Mesendoderm (in vitro differentiated cells): Measurements from ENCODE around the gene RCN1.
"Not testable (repeated sequence)": the region's sequence is repeated elsewhere in the genome, so short reads cannot be mapped to it uniquely, and the experiment has no call there.

ENCODE experiments used
- DNase-seq: peaks from one replicate; pipeline ENCODE4 v3.0.0; 2013
- H2AK5ac ChIP-seq: 2 replicates; pipeline ENCODE4 v1.6.1; 2013; ENCODE audit warnings: low read length, inconsistent platforms
- H2BK120ac ChIP-seq: 2 replicates; pipeline ENCODE4 v1.6.1; 2013; ENCODE audit warnings: low read depth, mild to moderate bottlenecking, low read length, moderate library complexity, mixed read lengths
- H2BK15ac ChIP-seq: replicated peaks from 2 replicates; pipeline ENCODE4 v1.6.1; 2013; ENCODE audit warnings: low read depth, mild to moderate bottlenecking, moderate library complexity
- H2BK5ac ChIP-seq: 2 replicates; pipeline ENCODE4 v1.6.1; 2013; ENCODE audit warnings: low read length, inconsistent platforms
- H3K18ac ChIP-seq: 2 replicates; pipeline ENCODE4 v1.6.1; 2013; ENCODE audit warnings: mild to moderate bottlenecking, low read length, mixed read lengths
- H3K23ac ChIP-seq: one replicate; pipeline ENCODE4 v1.6.1; 2013; ENCODE audit warnings: low read length
- H3K27ac ChIP-seq: 2 replicates; pipeline ENCODE4 v1.5.1; 2013; ENCODE audit warnings: low read depth, mild to moderate bottlenecking, inconsistent platforms, low read length, moderate library complexity
- H3K27me3 ChIP-seq: 2 replicates; pipeline ENCODE4 v1.6.1; 2013; ENCODE audit warnings: low read length, control low read depth, mild to moderate bottlenecking, inconsistent platforms; ENCODE audit not compliant: insufficient read depth, poor library complexity
- H3K36me3 ChIP-seq: 2 replicates; pipeline ENCODE4 v1.6.1; 2013; ENCODE audit warnings: low read length, inconsistent platforms; ENCODE audit not compliant: control insufficient read depth, insufficient read depth
- H3K4ac ChIP-seq: one replicate; pipeline ENCODE4 v1.6.1; 2013; ENCODE audit warnings: low read depth, mild to moderate bottlenecking, low read length, moderate library complexity
- H3K4me1 ChIP-seq: 2 replicates; pipeline ENCODE4 v1.6.1; 2013; ENCODE audit warnings: low read depth, low read length, inconsistent platforms; ENCODE audit not compliant: control insufficient read depth
- H3K4me2 ChIP-seq: 2 replicates; pipeline ENCODE4 v1.6.1; 2013; ENCODE audit warnings: low read length
- H3K4me3 ChIP-seq: 2 replicates; pipeline ENCODE4 v1.5.1; 2013; ENCODE audit warnings: mild to moderate bottlenecking, low read length
- H3K56ac ChIP-seq: one replicate; pipeline ENCODE4 v1.6.1; 2013; ENCODE audit warnings: low read length
- H3K79me1 ChIP-seq: 2 replicates; pipeline ENCODE4 v1.6.1; 2013; ENCODE audit warnings: low read length, inconsistent platforms
- H3K79me2 ChIP-seq: 2 replicates; pipeline ENCODE4 v1.6.1; 2013; ENCODE audit warnings: mild to moderate bottlenecking, low read length; ENCODE audit not compliant: control insufficient read depth, insufficient read depth
- H3K9ac ChIP-seq: 2 replicates; pipeline ENCODE4 v1.6.1; 2013; ENCODE audit warnings: low read length, inconsistent platforms
- H4K5ac ChIP-seq: one replicate; pipeline ENCODE4 v1.6.1; 2013; ENCODE audit warnings: low read length
- H4K8ac ChIP-seq: one replicate; pipeline ENCODE4 v1.6.1; 2013; ENCODE audit warnings: low read depth, mild to moderate bottlenecking, control low read depth, low read length, moderate library complexity
- WGBS: extraction: QIAGEN DNeasy Blood & Tissue Kit; methylation state at CpG from one replicate; pipeline ENCODE4 v1.1.7; 2013; ENCODE audit warnings: low lambda C conversion rate, missing lambda C conversion rate; ENCODE audit not compliant: insufficient coverage; ENCODE audit errors: extremely low coverage; 5-methylcytosine and 5-hydroxymethylcytosine counted together

The RCN1 gene

DNA sequence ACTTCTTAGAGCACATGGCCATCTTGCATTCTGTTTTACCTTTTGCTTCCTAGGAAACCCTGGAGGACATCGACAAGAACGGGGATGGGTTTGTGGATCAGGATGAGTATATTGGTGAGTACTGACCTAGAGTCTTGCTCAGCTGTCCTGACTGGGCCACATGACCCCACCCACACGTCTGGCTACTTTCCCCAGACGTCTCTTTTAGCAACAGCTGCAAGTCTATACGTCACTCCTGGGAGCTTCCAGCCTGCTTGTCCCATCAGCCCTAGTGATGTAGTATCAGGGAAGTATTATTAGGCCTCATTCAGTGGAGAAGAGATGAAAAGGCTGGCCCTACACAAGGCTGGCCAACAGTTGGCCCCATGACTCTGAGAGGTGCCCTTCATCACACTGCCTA lies 9.6 kb downstream of the RCN1 start:
- Histone ChIP-seq H3K79me1 (peaks cover 16% of the 10 kb centered on the region), H3K56ac (no peak overlapping the region), H3K79me2 (peaks cover 14% of the 10 kb centered on the region), H3K4ac (no peak overlapping the region), H3K18ac (no peak overlapping the region), H4K5ac (no peak overlapping the region), H3K36me3 (peaks cover 30% of the 10 kb centered on the region), H2BK15ac (no peak overlapping the region), H3K23ac (no peak overlapping the region), H3K4me2 (no peak overlapping the region), H4K8ac (no peak overlapping the region), H3K27me3 (no peaks in the 10 kb centered on the region), H3K9ac (no peak overlapping the region), H3K4me3 (no peak overlapping the region), H3K27ac (no peak overlapping the region), H2BK5ac (no peak overlapping the region), H2AK5ac (no peak overlapping the region), H3K4me1 (no peaks in the 10 kb centered on the region), H2BK120ac (no peak overlapping the region)
- WGBS, result no CpG with 5 or more reads among the region's 5 CpGs
- DNase-seq, result no peak

DNA sequence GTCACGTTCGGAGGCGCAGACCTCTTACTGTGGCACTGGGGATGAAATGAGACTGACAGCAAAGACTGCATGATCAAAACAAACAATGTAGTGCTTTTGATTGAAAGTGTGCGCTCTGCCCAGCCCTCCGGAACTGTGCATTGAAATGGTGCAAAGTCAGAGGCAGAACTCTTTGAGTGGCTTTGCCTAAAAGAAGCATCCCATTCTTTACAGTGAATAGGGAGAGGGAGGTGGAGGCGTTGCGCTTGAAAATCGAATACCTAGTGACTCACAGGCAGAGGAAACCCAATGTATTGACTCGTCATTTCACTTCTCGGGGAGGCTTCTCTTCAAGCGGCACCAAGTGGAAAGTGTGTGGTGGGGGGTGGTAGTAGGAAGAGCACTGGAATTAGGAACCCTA lies 10.9 kb downstream of the RCN1 start:
- no peak overlapping the region for H3K4me2 ChIP-seq
- no CpG with 5 or more reads among the region's 11 CpGs for whole genome bisulfite sequencing
- no peak overlapping the region for H3K56ac ChIP-seq
- H3K27me3 ChIP-seq, result no peaks in the 10 kb centered on the region
- no peak overlapping the region for H4K5ac ChIP-seq
- no peak overlapping the region for H4K8ac ChIP-seq
- H3K4me1 ChIP-seq, result no peaks in the 10 kb centered on the region
- H3K79me2 ChIP-seq, result peaks cover 2% of the 10 kb centered on the region
- DNase-seq, result no peak
- peaks cover 9% of the 10 kb centered on the region for H3K79me1 ChIP-seq
- no peak overlapping the region for H2BK15ac ChIP-seq
- H3K23ac ChIP-seq, result no peak overlapping the region
- H3K9ac ChIP-seq, result no peak overlapping the region
- no peak overlapping the region for H2BK5ac ChIP-seq
- no peak overlapping the region for H2BK120ac ChIP-seq
- H3K27ac ChIP-seq, result no peak overlapping the region
- no peak overlapping the region for H3K4me3 ChIP-seq
- H2AK5ac ChIP-seq, result no peak overlapping the region
- no peak overlapping the region for H3K18ac ChIP-seq
- no peak overlapping the region for H3K4ac ChIP-seq
- H3K36me3 ChIP-seq, result peaks cover 29% of the 10 kb centered on the region

DNA sequence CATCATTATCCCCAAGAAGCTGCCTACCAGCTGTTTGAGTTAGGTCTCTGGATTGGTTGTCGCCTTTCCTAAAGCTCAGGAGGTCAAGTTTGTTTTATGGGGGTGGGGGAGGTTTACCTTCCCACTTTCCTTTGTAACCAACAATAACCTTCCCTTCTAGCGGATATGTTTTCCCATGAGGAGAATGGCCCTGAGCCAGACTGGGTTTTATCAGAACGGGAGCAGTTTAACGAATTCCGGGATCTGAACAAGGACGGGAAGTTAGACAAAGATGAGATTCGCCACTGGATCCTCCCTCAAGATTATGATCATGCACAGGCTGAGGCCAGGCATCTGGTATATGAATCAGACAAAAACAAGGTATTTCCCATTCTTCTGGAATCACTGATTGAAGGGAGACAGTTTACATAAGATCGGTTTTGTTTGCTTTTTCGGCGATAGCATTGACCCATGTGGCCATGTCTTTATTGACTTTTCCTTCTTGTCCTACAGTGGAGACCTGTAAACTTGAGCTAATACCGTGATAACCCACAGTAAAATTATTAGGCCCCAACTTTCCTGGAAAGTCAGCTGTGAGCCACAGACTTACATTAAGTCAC lies 12.3 kb downstream of the RCN1 start:
- not testable (repeated sequence) for H3K18ac ChIP-seq, H2BK5ac ChIP-seq, H3K4me1 ChIP-seq, H3K9ac ChIP-seq, H3K4me3 ChIP-seq, H3K79me1 ChIP-seq, H3K27me3 ChIP-seq, H2BK120ac ChIP-seq, DNase-seq, H4K8ac ChIP-seq, H3K23ac ChIP-seq, H2AK5ac ChIP-seq, H3K27ac ChIP-seq, H3K4ac ChIP-seq, H2BK15ac ChIP-seq, H3K4me2 ChIP-seq, H3K79me2 ChIP-seq, H3K56ac ChIP-seq, H4K5ac ChIP-seq
- H3K36me3 ChIP-seq, result peaks cover 26% of the 10 kb centered on the region
- no CpG with 5 or more reads among the region's 11 CpGs for WGBS

DNA sequence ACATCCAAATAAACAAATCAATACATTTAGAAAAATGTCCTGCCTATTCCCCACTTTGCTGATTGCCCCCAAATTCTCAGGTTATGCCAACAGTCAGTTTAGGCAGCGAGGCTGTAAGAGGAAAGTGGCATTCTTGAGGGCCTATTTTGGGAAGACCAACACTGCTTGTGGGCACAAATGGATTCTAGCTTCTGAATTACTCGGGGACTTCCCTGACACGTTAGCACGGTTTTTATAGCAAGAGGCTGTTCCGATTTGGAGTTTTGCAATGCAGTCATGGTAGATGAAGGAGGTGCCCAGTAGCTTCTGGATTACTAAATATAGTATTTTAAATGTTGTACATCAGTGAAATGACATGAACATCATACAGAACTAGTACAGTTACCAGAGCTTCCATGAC lies 13.1 kb downstream of the RCN1 start:
- Histone ChIP-seq H3K23ac (no peak overlapping the region), H3K4ac (no peak overlapping the region), H3K4me1 (no peaks in the 10 kb centered on the region), H3K36me3 (peaks cover 25% of the 10 kb centered on the region), H4K8ac (no peak overlapping the region), H2BK5ac (no peak overlapping the region), H2BK120ac (no peak overlapping the region), H3K4me3 (no peak overlapping the region), H3K4me2 (no peak overlapping the region), H3K56ac (no peak overlapping the region), H3K79me2 (no peaks in the 10 kb centered on the region), H3K9ac (no peak overlapping the region), H2BK15ac (no peak overlapping the region), H3K27me3 (no peaks in the 10 kb centered on the region), H2AK5ac (no peak overlapping the region), H3K79me1 (peaks cover 2% of the 10 kb centered on the region), H3K27ac (no peak overlapping the region), H3K18ac (no peak overlapping the region), H4K5ac (no peak overlapping the region)
- DNase-seq, result no peak
- no CpG with 5 or more reads among the region's 5 CpGs for WGBS

DNA sequence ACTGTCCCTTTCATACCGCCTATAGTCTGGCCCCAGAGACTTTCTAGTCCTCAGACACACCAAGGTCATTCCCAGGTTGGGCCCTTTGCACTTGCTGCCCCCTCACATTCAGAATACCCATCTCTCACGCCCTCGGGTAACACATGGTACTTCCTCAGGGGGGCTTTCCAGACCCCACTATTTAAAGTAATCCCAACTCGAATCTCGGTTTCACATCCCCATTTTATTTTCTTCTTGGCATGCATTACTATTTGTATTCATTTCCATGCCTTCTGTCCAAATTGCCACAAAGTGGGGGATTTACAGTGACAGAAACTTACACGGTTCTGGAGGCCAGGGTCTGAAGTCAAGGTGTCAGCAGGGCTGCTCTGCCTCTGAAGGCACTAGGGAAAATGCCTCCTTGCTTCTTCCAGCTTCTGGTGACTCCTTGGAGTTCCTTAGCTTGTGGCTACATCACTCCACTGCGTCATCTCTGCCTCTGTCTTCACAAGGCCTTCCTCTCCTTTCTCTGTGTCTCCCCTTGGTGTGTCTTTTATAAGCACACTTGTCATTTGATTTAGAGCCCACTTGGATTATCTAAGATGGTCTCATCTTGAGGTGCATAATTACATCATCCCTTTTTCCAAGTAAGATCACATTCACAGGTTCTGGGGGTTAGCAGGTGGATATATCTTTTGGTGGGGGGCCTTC lies 15.1 kb downstream of the RCN1 start:
- no peak overlapping the region for H3K4me3 ChIP-seq
- H3K79me1 ChIP-seq, result no peaks in the 10 kb centered on the region
- H2BK15ac ChIP-seq, result no peak overlapping the region
- H3K36me3 ChIP-seq, result peaks cover 22% of the 10 kb centered on the region
- H3K4me2 ChIP-seq, result no peak overlapping the region
- no peak overlapping the region for H2BK5ac ChIP-seq
- H3K27me3 ChIP-seq, result no peaks in the 10 kb centered on the region
- DNase-seq, result no peak
- H3K4ac ChIP-seq, result no peak overlapping the region
- H3K56ac ChIP-seq, result no peak overlapping the region
- no peak overlapping the region for H3K9ac ChIP-seq
- H4K5ac ChIP-seq, result no peak overlapping the region
- no peak overlapping the region for H2AK5ac ChIP-seq
- no peak overlapping the region for H3K27ac ChIP-seq
- H4K8ac ChIP-seq, result no peak overlapping the region
- no peak overlapping the region for H3K23ac ChIP-seq
- no peaks in the 10 kb centered on the region for H3K79me2 ChIP-seq
- WGBS, result no CpG with 5 or more reads among the region's 7 CpGs
- no peaks in the 10 kb centered on the region for H3K4me1 ChIP-seq
- H3K18ac ChIP-seq, result no peak overlapping the region
- H2BK120ac ChIP-seq, result no peak overlapping the region

DNA sequence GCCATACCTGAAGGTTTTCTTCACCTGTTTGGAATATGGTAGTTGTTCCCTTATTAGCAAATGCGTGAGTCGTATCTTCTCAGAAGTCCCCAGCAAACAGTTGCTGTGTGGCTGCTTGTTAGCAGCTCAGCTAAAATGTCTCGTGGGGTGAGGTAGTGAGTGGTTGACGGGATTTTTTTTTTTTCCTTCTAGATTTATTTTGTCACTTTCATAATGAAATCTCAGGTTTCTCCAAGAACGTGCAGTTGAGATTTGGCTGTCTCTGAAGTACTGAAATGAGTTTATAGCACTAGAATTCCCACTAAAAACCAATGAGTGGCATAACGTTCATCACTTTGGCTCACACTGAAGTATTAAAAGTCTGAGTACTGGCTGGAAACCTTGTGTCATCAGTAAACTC lies 16.8 kb downstream of the RCN1 start:
- H3K79me1 ChIP-seq, result no peaks in the 10 kb centered on the region
- no peak overlapping the region for H2BK5ac ChIP-seq
- H2AK5ac ChIP-seq, result no peak overlapping the region
- H3K4me3 ChIP-seq, result no peak overlapping the region
- H4K8ac ChIP-seq, result no peak overlapping the region
- H3K23ac ChIP-seq, result no peak overlapping the region
- H3K4me1 ChIP-seq, result no peaks in the 10 kb centered on the region
- no peak overlapping the region for H3K56ac ChIP-seq
- H2BK120ac ChIP-seq, result no peak overlapping the region
- no peak overlapping the region for H4K5ac ChIP-seq
- WGBS, result no CpG with 5 or more reads among the region's 6 CpGs
- H3K9ac ChIP-seq, result no peak overlapping the region
- no peak overlapping the region for H3K4ac ChIP-seq
- no peak for DNase-seq
- peaks cover 10% of the 10 kb centered on the region for H3K36me3 ChIP-seq
- H3K27me3 ChIP-seq, result no peaks in the 10 kb centered on the region
- H3K18ac ChIP-seq, result no peak overlapping the region
- no peak overlapping the region for H3K27ac ChIP-seq
- no peak overlapping the region for H2BK15ac ChIP-seq
- no peaks in the 10 kb centered on the region for H3K79me2 ChIP-seq
- no peak overlapping the region for H3K4me2 ChIP-seq
